HG03039 (cell line): ENCODE measurements around the gene RGS11.

Source experiments
- ATAC-seq: cut with Tn5 transposase; IDR thresholded peaks from one replicate; pipeline ENCODE4 v1.9.1; 2021; ENCODE audit warnings: mild to moderate bottlenecking, moderate library complexity; ENCODE audit not compliant: unreplicated experiment

Gene RGS11

GRCh38 chr16:275786-276232 lies at the start of gene RGS11:
RGS11 (minus strand) TSS chr16:275944; CDS start chr16:275911, 33 bp downstream.
- no peak for ATAC-seq

- ATAC-seq = no peak
Measured at GRCh38 chr16:324451-325334, 48.9 kb upstream of the RGS11 start.

- no peak for ATAC-seq
Measured at GRCh38 chr16:324201-324450, 48.4 kb upstream of the RGS11 start.

- ATAC-seq = no peak
Measured at GRCh38 chr16:322476-323143, 46.9 kb upstream of the RGS11 start.

- ATAC-seq = no peak
Measured at GRCh38 chr16:321532-321931, 45.8 kb upstream of the RGS11 start.

- ATAC-seq = no peak
Measured at GRCh38 chr16:320206-320605, 44.5 kb upstream of the RGS11 start.

GRCh38 chr16:318628-319027 lies 42.9 kb upstream of the RGS11 start:
- no peak for ATAC-seq

- no peak for ATAC-seq
Measured at GRCh38 chr16:317583-317982, 41.8 kb upstream of the RGS11 start.

- no peak for ATAC-seq
Measured at GRCh38 chr16:316741-317464, 41.2 kb upstream of the RGS11 start.

GRCh38 chr16:314795-315299 lies 39.1 kb upstream of the RGS11 start:
- ATAC-seq = no peak

- ATAC-seq = no peak
Measured at GRCh38 chr16:314351-314750, 38.6 kb upstream of the RGS11 start.

- ATAC-seq = no peak
Measured at GRCh38 chr16:311725-312124, 36.0 kb upstream of the RGS11 start.

GRCh38 chr16:309476-309875 lies 33.7 kb upstream of the RGS11 start:
- no peak for ATAC-seq

GRCh38 chr16:307691-308312 lies 32.1 kb upstream of the RGS11 start:
- no peak for ATAC-seq

GRCh38 chr16:306911-307370 lies 31.2 kb upstream of the RGS11 start:
- no peak for ATAC-seq

GRCh38 chr16:305916-306626 lies 30.3 kb upstream of the RGS11 start:
- ATAC-seq = no peak

- no peak for ATAC-seq
Measured at GRCh38 chr16:303760-304505, 28.2 kb upstream of the RGS11 start.

GRCh38 chr16:301950-302349 lies 26.2 kb upstream of the RGS11 start:
- no peak for ATAC-seq

GRCh38 chr16:301235-301634 lies 25.5 kb upstream of the RGS11 start:
- no peak for ATAC-seq

GRCh38 chr16:297832-298231 lies 22.1 kb upstream of the RGS11 start:
- no peak for ATAC-seq
